ENCODE results near the gene PFAS.

DNA sequence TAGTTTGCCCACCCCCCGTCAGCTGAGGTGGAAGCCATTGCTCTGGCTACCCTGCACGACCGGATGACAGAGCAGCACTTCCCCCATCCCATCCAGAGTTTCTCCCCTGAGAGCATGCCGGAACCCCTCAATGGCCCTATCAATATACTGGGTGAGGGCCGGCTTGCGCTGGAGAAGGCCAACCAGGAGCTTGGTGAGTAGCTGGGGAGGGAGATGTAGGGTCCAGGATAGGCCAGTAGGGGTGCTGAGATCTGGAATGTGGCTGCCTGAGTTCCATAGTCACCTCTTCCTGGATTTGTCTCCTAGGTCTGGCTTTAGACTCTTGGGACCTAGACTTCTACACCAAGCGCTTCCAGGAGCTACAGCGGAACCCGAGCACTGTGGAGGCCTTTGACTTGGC lies 6.4 kb downstream of the PFAS start:
- TF ChIP-seq CTCF (IDR thresholded peaks at IDR 0.05): no peak
- TF ChIP-seq POLR2AphosphoS5 (IDR thresholded peaks at IDR 0.05): no peak
- no peak for TF ChIP-seq POLR2A (IDR thresholded peaks at IDR 0.05)

Measured in gastroesophageal sphincter (tissue), 3 donors.